PC-3 (cell line): ENCODE results near the gene SLC6A7. TPM values are rescaled to one million over a fixed set of nuclear protein-coding genes. Genes with fewer than 3 reads are reported as not detected.

Source experiments
- ATAC-seq: fragments of 200-7000 bp; cut with Tn5 transposase; 2 replicates; pipeline ENCODE4 v1.9.1; 2020; ENCODE audit warnings: mild to moderate bottlenecking, moderate library complexity
- BruUV-seq: library from RNA; stranded (reverse); fragments of 400-500 nt; replicated peaks from 2 replicates; lab custom pipeline; 2021; lab: Mats Ljungman, UMichigan
- CTCF ChIA-PET: fragments of 300-600 bp; sonication (Branson Sonifier 250); formaldehyde crosslinking; loops from one replicate; lab custom pipeline; 2022; ENCODE audit warnings: antibody characterized with exemption; lab: Charles Lee
- POLR2A ChIA-PET: fragments of 300-600 bp; sonication (Branson Sonifier 250); formaldehyde crosslinking; loops from one replicate; lab custom pipeline; 2022; ENCODE audit warnings: antibody characterized with exemption; ENCODE audit not compliant: unreplicated experiment; lab: Charles Lee
- DNase-seq: peaks from one replicate; pipeline ENCODE4 v3.0.0-alpha.2; 2015
- H2AFZ ChIP-seq: fragments of 300-600 bp; sonication (generic); 2 replicates; pipeline ENCODE4 v1.6.0; 2016; ENCODE audit warnings: antibody characterized with exemption, low read length
- H3F3A ChIP-seq: fragments of 300-600 bp; sonication (generic); one replicate; pipeline ENCODE4 v1.6.0; 2017; ENCODE audit warnings: antibody characterized with exemption, low read length, control low read depth, mild to moderate bottlenecking; ENCODE audit not compliant: unreplicated experiment
- H3K27ac ChIP-seq: fragments of 300-600 bp; sonication (generic); 2 replicates; pipeline ENCODE4 v1.5.1; 2016; ENCODE audit warnings: mild to moderate bottlenecking, low read length
- H3K27me3 ChIP-seq: fragments of 300-600 bp; sonication (generic); 2 replicates; pipeline ENCODE4 v1.6.1; 2016; ENCODE audit warnings: low read length, mixed read lengths
- H3K36me3 ChIP-seq: fragments of 300-600 bp; sonication (generic); 2 replicates; pipeline ENCODE4 v1.6.1; 2016; ENCODE audit warnings: low read depth, mixed run types, low read length, mixed read lengths
- H3K4me1 ChIP-seq: fragments of 300-600 bp; sonication (generic); 2 replicates; pipeline ENCODE4 v1.5.1; 2016; ENCODE audit warnings: low read length; ENCODE audit not compliant: insufficient read depth
- H3K4me2 ChIP-seq: fragments of 300-600 bp; sonication (generic); 2 replicates; pipeline ENCODE4 v1.6.0; 2016; ENCODE audit warnings: low read length
- H3K4me3 ChIP-seq: fragments of 300-600 bp; sonication (generic); 2 replicates; pipeline ENCODE4 v1.5.1; 2016; ENCODE audit warnings: mild to moderate bottlenecking, low read length, mixed read lengths
- H3K79me2 ChIP-seq: fragments of 300-600 bp; sonication (generic); 2 replicates; pipeline ENCODE4 v1.6.1; 2017; ENCODE audit warnings: low read length, mixed read lengths
- H3K9ac ChIP-seq: fragments of 300-600 bp; sonication (generic); 2 replicates; pipeline ENCODE4 v1.6.0; 2016; ENCODE audit warnings: mild to moderate bottlenecking, low read length
- H3K9me2 ChIP-seq: fragments of 300-600 bp; sonication (generic); replicated peaks from 2 replicates; pipeline ENCODE4 v1.6.1; 2016; ENCODE audit warnings: mixed run types, low read length, mixed read lengths
- H3K9me3 ChIP-seq: fragments of 300-600 bp; sonication (generic); 2 replicates; pipeline ENCODE4 v1.6.1; 2016; ENCODE audit warnings: low read length, mixed read lengths
- H4K20me1 ChIP-seq: fragments of 300-600 bp; sonication (generic); 2 replicates; pipeline ENCODE4 v1.6.1; 2016; ENCODE audit warnings: low read length, mixed read lengths
- CTCF ChIP-seq: fragments of 300-600 bp; sonication (generic); conservative IDR thresholded peaks from 2 replicates; pipeline ENCODE4 v1.5.1; 2017; ENCODE audit warnings: antibody characterized with exemption, low read depth, mild to moderate bottlenecking, low read length
- EZH2 ChIP-seq: fragments of 300-600 bp; sonication (generic); IDR thresholded peaks from one replicate; pipeline ENCODE4 v1.6.1; 2017; ENCODE audit warnings: antibody characterized with exemption, mild to moderate bottlenecking, low read length; ENCODE audit not compliant: unreplicated experiment
- EZH2phosphoT487 ChIP-seq: fragments of 300-600 bp; sonication (generic); IDR thresholded peaks from 2 replicates; pipeline ENCODE4 v1.6.1; 2018; ENCODE audit warnings: mild to moderate bottlenecking, antibody characterized with exemption, low read length, borderline replicate concordance
- intact Hi-C: fragments of 100-400 bp; cut with micrococcal nuclease; formaldehyde crosslinking; loops from 2 replicates; pipeline ENCODE4 v1.9.0; 2023
- total RNA-seq: library from RNA; depleted of rRNA; stranded (reverse); fragments of >200 nt; gene quantifications from 2 replicates; pipeline ENCODE4 v1.2.3, GENCODE V29; 2014

Gene SLC6A7
- total RNA-seq, 1 experiment from 2014 or later = 0.29 TPM

- POLR2A ChIA-PET = no interaction called here
- Histone ChIP-seq H2AFZ (no peak overlapping the region), H3K4me1 (peaks cover 8% of the 10 kb centered on the region; the same call in 1 of the 2 replicates), H3K36me3 (no peaks in the 10 kb centered on the region), H3K9ac (no peak overlapping the region), H3K27me3 (no peaks in the 10 kb centered on the region), H4K20me1 (no peaks in the 10 kb centered on the region), H3F3A (no peaks in the 10 kb centered on the region), H3K27ac (no peak overlapping the region), H3K4me3 (no peak overlapping the region), H3K9me3 (no peaks in the 10 kb centered on the region), H3K4me2 (no peak overlapping the region), H3K9me2 (no peaks in the 10 kb centered on the region), H3K79me2 (no peaks in the 10 kb centered on the region)
- CTCF ChIA-PET = interaction anchor here (0.6 kb wide), 2 partner anchors 14 to 193 kb away, joined by 3 read pairs; no protein-coding TSS in a partner anchor
- no TSS peak for BruUV-seq
- intact Hi-C loops = loop anchor here (1.0 to 5.0 kb wide), 5 partner anchors 57 to 384 kb away; partner anchors contain the start of genes HMGXB3 and TIGD6
- DNase-seq = peak; percentile 93
- peak; percentile 94 for ATAC-seq
- TF ChIP-seq CTCF = peak; percentile 97
- TF ChIP-seq EZH2 = no peak
These were observed 28.2 kb downstream of the SLC6A7 start for GRCh38 chr5:150217873-150218692.

DNA sequence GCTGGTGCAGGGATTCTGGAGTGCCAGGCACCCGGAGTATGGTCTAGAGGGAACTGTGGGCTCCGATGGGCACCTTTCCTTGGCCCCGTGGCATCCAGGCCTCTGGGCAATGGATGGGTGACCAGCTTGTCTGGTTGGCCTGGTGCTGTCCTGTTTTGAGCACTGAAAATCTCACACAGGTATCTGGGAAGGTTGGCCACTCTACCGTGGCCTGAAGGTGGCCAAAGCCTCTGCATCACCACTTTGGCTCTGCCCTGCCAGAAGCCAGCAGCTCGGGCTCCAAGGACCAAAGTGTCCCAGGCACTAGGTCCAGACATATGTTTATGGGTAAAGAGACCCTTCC lies 28.8 kb downstream of the SLC6A7 start:
- no peak overlapping the region for H2AFZ ChIP-seq
- no peaks in the 10 kb centered on the region for H3K27me3 ChIP-seq
- H3K27ac ChIP-seq = no peak overlapping the region
- H3K4me1 ChIP-seq = peaks cover 8% of the 10 kb centered on the region; the same call in 1 of the 2 replicates
- H3K9me3 ChIP-seq = no peaks in the 10 kb centered on the region
- no peak overlapping the region for H3K4me2 ChIP-seq
- TF ChIP-seq CTCF = no peak
- TF ChIP-seq EZH2 = no peak
- TF ChIP-seq EZH2phosphoT487 = no peak
- no peak overlapping the region for H3K9ac ChIP-seq
- H3K36me3 ChIP-seq = no peaks in the 10 kb centered on the region
- ATAC-seq = no peak
- intact Hi-C loops = loop anchor here (1.0 to 5.0 kb wide), 5 partner anchors 57 to 384 kb away; partner anchors contain the start of genes HMGXB3 and TIGD6
- DNase-seq = no peak
- H3K9me2 ChIP-seq = no peaks in the 10 kb centered on the region
- POLR2A ChIA-PET = no interaction called here
- H4K20me1 ChIP-seq = no peaks in the 10 kb centered on the region
- BruUV-seq = no TSS peak
- no peaks in the 10 kb centered on the region for H3K79me2 ChIP-seq
- CTCF ChIA-PET = interaction anchor here (0.6 kb wide), 5 partner anchors 13 to 192 kb away, joined by 3 to 7 read pairs (median 3); no protein-coding TSS in a partner anchor
- H3K4me3 ChIP-seq = no peak overlapping the region
- no peaks in the 10 kb centered on the region for H3F3A ChIP-seq
